Adipose tissue (tissue), 3 donors: ENCODE data around the gene TUBB6. TPM values are rescaled to one million over a fixed set of nuclear protein-coding genes. Genes with fewer than 3 reads are reported as not detected.

Experiments
- H3K27ac ChIP-seq: one replicate; pipeline ENCODE4 v1.5.1; 2013; ENCODE audit warnings: low read depth, low read length
- WGBS, 3 donors: extraction: QIAGEN DNeasy Blood & Tissue Kit; methylation state at CpG; one replicate each; pipeline ENCODE4 v1.1.7; 2013; 5-methylcytosine and 5-hydroxymethylcytosine counted together
- polyA plus RNA-seq, 3 donors: library from polyadenylated mRNA; stranded (reverse); fragments of 200-250 nt; gene quantifications; one replicate each; pipeline ENCODE4 v1.2.3, GENCODE V29; 2013
- donor health status: healthy with polysubstance abuse.
- donor health status: Bipolar disorder and iron deficiency.
- donor health status: healthy.

Gene TUBB6
- 100 to 1,000 TPM in 2 of 3 donors, 10 to 100 TPM in 1; 64.6 to 670 (median 182) TPM for polyA plus RNA-seq

DNA sequence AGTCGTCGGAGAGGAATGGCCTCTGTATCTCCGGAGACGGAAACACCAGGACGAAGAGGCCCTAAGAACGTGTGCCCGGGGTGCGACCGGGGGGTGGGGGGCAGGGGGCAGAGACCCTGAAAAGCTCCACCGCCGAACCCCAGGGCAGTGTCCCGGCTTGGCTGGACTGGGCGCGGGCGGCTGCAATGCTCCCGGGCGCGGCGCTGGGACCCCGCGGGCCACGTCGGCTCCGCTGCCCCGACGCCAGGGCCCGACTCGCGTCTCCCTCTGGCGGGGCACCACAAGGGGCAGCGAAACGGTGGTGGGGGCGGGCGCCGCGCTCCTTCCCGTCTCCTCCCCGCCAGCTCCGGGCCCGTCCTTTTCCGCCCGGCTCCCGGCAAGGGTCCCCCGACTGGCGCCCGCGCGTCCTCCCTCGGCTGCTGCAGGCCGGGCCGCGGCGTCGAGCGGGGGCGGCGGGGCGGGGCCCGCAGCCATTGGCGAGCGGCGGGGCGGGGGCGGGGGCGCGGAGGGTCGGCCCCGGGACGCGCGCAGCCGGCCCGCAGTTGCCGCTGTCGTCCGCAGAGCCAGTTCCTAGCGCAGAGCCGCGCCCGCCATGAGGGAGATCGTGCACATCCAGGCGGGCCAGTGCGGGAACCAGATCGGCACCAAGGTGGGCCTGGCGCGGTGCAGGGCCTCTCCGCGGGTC is at the start of gene TUBB6:
TSS of gene TUBB6 (plus strand) at position 541 of the 685 bp plus-strand sequence. CDS start at position 593, 52 bp downstream.
- 1 to 2% (median 1%) methylated on average over 58 to 88 of the region's 88 CpGs for WGBS, 3 donors
- peak within 1 kb of the TSS; percentile 97 for H3K27ac ChIP-seq

GRCh38 chr18:12258719-12259705 is 49.0 kb upstream of the TUBB6 start:
- 77 to 85% (median 83%) methylated on average over 29 of the region's 29 CpGs for WGBS, 3 donors
- H3K27ac ChIP-seq, result no peak overlapping the region

DNA sequence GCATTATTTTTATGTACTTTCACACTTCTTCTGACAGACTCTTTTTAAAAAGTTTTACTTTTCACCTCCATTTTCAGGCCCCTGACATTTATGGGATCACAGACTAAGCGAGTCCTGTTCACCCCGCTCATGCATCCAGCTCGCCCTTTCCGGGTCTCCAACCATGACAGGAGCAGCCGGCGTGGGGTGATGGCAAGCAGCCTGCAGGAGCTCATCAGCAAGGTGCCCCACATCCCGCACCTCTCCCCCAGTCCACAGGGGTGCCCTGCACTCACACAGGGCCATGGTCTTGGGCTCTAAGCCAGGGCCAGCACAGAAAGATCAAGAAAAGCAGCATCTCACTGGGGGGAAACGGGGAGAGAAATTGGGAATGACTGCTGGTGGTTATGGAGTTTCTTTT is 45.3 kb upstream of the TUBB6 start:
- 86 to 88% (median 88%) methylated on average over 8 of the region's 8 CpGs for WGBS, 3 donors
- H3K27ac ChIP-seq, result no peak overlapping the region

- 57 to 72% (median 70%) methylated on average over 2 of the region's 2 CpGs for WGBS, 3 donors
- H3K27ac ChIP-seq, result no peak overlapping the region
These were observed 43.2 kb upstream of the TUBB6 start for GRCh38 chr18:12264864-12265263.

DNA sequence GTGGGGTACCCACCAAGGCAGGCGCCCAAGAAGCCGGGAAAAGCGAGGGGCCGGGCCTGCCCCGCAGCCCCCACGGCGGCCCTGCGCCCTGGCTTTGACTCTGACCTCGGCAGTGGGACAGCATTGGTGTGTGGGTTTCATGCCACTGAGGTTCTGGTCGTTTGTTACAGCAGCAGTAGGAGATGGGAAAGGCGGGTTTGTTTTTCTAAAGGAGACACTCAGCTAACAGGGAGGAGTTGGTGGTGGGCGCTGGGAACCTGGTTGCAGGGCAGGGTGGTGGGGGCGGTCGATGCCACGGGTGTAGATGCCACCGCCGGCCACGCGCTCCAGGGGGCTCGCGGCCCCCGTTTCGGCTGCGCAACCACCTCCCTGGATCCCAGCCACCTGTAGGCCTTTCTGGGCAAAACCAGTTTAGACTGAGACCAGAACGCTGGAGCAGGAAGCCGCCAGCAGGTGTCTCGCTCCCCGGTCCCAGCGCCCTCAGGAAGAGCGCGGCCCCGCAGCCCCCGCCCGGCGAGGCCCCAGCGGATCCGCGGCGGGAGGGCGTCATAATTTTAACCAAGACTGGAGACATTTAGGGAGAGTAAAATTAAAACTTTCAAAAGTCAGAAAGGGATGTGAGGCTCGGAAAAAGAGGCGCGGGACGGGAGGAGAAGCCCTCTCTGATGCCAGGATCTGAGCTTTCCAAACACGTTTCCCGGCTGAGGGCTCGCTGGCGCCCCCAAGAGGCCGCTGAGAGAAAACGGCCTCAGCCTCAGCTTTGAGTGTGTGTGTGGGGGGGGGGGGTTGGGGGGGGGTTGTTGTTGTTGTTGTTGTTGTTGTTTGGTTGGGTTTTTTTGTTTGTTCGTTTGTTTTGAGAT is 36.4 kb upstream of the TUBB6 start:
- no peak overlapping the region for H3K27ac ChIP-seq
- 14 to 21% (median 21%) methylated on average over 50 to 51 of the region's 51 CpGs for WGBS, 3 donors

GRCh38 chr18:12274793-12275192 is 33.2 kb upstream of the TUBB6 start:
- H3K27ac ChIP-seq, result no peak overlapping the region
- WGBS, 3 donors, result 95 to 97% (median 95%) methylated on average over 4 of the region's 4 CpGs

- no peak overlapping the region for H3K27ac ChIP-seq
- WGBS, 3 donors, result 90 to 91% (median 90%) methylated on average over 26 of the region's 26 CpGs
These were observed 31.1 kb upstream of the TUBB6 start for GRCh38 chr18:12276736-12277554.

GRCh38 chr18:12278215-12278671 is 29.8 kb upstream of the TUBB6 start:
- WGBS, 3 donors, result 67 to 81% (median 71%) methylated on average over 7 of the region's 7 CpGs
- H3K27ac ChIP-seq, result no peak overlapping the region

GRCh38 chr18:12278741-12279682 is 29.0 kb upstream of the TUBB6 start:
- WGBS, 3 donors, result 28 to 65% (median 30%) methylated on average over 29 to 30 of the region's 30 CpGs
- peak overlapping the region; percentile 80 for H3K27ac ChIP-seq

GRCh38 chr18:12279781-12280531 is 28.1 kb upstream of the TUBB6 start:
- WGBS, 3 donors, result 90 to 91% (median 90%) methylated on average over 16 of the region's 16 CpGs
- H3K27ac ChIP-seq, result peak overlapping the region; percentile 45

- H3K27ac ChIP-seq, result no peak overlapping the region
- WGBS, 3 donors, result 40 to 70% (median 69%) methylated on average over 1 of the region's 1 CpG
These were observed 26.2 kb upstream of the TUBB6 start for GRCh38 chr18:12281861-12282260.

GRCh38 chr18:12282442-12283039 is 25.5 kb upstream of the TUBB6 start:
- H3K27ac ChIP-seq, result no peak overlapping the region

DNA sequence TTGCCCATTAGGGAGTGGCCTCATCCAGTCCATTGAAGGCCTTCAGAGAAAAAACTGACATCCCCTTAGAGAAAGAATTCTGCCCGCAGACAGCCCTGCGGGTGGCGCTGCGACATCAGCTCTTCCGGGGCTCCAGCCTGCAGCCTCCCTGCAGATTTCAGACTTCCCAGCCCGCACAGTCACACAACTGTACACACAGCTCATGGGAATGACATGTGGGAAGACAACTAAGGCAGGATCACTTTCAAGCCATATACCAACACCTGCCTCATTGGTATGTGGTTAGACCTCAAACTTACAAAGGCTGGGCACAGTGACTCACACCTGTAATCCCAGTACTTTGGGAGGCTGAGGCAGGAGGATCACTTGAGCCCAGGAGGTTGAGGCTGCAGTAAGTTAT is 24.8 kb upstream of the TUBB6 start:
- H3K27ac ChIP-seq, result no peak overlapping the region
- WGBS, 3 donors, result 46 to 78% (median 75%) methylated on average over 6 of the region's 6 CpGs

More at GRCh38 chr18:12282442-12283039, 25.5 kb upstream of the TUBB6 start:
- 71 to 79% (median 76%) methylated on average over 9 of the region's 9 CpGs for WGBS, 3 donors

- H3K27ac ChIP-seq, result no peak overlapping the region
- WGBS, 3 donors, result 53 to 55% (median 53%) methylated on average over 1 of the region's 1 CpG
These were observed 24.4 kb upstream of the TUBB6 start for GRCh38 chr18:12283666-12284065.

DNA sequence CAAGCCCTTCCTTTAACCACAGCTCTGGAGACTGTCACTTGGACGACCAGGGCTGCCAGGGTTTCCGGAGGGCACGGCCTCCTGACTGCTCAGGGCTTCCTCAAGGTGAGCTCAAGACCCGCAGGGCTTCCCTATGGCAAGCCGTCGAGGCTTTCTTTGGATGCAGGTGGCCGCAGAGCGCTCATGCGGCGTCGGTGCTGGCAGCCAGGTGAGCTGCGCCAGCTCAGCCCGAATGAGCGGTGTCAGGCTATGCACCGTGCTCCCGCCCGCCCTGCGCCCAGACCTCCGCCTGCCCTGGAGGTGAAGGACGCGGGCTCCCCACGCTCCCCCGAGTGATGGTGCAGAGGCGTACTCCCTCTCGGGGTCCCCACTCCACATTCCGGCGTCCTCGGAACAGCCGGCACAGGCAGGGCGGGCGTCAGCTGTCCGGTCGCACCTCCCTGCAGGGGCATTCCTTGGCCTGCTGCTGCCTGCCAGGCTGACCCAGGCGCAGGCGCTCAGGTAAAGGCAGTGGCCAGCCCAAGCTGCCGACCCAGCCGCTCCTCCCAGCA is 20.8 kb upstream of the TUBB6 start:
- 26 to 47% (median 37%) methylated on average over 36 to 37 of the region's 37 CpGs for WGBS, 3 donors
- no peak overlapping the region for H3K27ac ChIP-seq
